ENCODE data around the gene MAGEA4.
"Not testable (repeated sequence)": the region's sequence is repeated elsewhere in the genome, so short reads cannot be mapped to it uniquely, and the experiment has no call there.

MAGEA4 gene, protein sequence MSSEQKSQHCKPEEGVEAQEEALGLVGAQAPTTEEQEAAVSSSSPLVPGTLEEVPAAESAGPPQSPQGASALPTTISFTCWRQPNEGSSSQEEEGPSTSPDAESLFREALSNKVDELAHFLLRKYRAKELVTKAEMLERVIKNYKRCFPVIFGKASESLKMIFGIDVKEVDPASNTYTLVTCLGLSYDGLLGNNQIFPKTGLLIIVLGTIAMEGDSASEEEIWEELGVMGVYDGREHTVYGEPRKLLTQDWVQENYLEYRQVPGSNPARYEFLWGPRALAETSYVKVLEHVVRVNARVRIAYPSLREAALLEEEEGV

DNA sequence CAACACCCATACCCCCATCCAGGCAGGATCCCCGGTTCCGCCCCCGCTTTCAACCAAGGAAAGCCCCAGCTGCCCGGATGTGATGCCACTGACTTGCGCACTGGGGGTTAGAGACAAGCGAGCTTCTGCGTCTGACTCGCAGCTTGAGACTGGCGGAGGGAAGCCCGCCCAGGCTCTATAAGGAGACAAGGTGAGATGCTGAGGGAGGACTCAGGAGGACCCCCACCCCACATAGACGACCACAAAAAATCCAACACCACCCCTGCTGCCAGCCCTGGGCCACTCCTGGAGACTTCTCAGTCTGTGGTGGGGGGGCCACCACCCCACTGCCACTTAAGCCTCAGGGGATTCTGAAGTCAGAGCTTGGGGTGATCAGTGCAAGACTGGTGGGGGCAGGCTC is at the start of gene MAGEA4:
Gene MAGEA4, plus strand, starts transcription at position 110 of the 400 bp plus-strand sequence. CDS start 10,776 bp downstream, outside the sequence.
- no peak for DNase-seq

DNA sequence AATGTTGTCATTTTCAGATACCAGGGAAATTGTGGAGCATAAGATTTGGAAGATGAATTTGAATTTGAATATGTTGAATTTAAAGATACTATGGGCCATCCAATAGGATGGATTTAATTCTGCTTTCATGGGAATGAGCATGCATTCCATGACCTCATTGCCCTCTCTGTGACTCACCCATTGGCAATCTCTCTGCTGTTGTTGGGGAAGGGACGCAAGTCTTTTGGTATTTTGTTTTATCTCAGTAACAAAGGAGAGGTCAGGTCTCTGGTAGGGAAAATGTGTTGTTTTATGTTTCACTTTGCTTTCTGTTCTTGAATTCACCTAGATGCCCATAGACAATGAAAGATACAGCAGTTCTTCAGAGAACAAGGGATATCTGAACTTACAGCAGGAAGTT is 42.1 kb upstream of the MAGEA4 start:
- DNase-seq: no peak

DNA sequence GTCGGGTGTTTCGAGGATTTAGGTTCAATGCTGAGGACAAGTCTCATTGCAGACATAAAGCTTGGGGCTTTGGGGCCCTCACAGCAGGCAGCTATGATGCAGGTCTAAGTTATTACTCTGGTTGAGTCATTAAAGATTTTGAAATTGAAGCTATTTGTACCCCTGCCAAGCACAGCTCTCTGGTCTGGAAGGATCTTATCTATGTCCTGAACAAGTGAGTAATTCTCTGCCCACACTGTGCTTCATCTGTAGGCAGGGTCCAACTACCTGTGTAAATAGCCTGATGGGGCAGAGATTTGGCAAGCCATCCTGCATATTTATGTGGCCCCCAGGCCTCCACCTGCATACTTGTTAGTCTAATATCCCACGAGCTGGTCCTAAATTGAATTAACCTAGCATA is 41.4 kb upstream of the MAGEA4 start:
- DNase-seq: no peak

DNA sequence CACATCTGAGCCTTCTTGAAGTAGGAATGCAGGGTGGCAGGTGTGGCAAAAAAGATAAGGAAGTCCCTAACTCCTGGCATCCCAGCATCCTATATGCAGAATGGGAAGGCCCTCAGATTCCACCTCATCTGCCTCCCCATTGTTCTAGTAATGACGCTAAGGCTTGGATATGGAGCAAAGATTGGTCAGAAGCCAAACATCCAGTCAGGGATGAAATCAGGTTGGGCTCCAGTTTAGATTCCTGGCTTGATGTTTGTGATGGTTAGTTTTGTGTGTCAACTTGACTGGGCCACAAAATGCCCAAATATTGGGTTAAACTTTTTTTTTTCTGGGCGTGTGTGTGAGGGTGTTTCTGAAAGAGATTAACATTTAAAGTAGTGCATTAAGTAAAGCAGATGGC is 39.6 kb upstream of the MAGEA4 start:
- DNase-seq: no peak

DNA sequence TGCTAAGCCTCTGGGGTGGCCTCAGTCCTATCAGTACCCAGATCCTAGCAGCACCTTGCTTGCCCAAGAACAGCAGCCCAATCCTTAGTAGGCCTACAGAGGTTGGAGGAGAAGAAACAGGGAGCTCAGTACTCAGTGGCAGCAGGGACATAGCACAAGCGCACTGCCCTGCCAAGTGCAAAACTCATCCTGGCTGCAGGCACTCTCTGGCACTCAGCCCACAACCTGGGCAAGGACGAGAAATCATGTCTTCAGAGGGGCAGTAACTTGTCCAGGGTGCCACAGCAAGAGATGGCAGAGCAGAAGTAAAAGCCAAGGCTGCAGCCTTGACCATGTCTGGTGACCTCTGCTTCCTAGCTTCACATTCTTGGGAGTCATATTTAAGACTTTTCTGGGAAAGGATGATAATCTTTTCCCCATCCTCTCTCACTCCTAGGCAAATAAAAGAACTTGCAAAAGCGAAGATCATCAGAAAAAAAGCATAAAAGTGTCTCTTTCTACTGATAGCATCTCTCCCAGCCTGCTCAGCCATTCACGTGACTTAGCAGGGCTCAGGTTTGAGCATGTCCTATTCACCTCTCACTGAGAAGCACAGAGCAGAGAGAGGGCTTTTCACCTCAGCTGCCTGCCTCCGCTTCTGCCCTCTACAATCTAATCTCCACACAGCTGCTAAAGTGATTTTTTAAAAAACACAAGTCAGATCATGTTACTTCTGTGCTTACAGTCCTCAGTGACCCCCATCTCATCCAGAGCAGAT is 37.2 kb upstream of the MAGEA4 start:
- DNase-seq: no peak

DNA sequence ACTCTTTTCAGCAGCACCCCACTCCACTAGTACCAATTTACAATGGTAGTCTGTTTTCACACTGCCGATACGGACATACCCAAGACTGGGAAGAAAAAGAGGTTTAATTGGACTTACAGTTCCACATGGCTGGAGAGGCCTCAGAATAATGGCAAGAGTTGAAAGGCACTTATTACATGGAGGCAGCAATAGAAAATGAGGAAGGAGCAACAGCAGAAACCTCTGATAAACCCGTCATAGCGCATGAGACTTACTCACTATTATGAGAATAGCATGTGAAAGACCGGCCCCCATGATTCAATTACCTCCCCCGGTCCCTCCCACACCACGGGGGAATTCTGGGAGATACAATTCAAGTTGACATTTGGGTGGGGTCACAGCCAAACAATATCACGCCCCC is 34.1 kb upstream of the MAGEA4 start:
- no peak for DNase-seq

DNA sequence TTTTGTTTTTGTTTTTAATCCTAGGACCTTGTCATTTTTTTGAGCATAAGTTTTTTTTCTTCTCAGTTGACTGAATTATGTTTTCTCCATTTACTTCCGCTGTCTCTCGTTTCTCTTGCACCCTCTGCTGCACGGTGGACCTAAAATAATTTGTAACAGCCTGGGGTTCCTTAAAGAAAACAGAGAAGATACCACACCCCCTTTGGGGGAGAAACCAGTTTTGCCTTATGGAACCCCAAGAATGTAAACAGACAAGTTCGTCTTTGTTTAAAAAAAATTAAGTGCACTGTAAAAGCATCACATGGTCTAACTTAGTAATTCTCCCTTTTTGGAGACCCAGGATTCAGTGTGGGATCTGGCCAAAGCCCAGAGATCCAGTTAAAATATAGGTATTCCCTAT is 32.8 kb upstream of the MAGEA4 start:
- DNase-seq: no peak

DNA sequence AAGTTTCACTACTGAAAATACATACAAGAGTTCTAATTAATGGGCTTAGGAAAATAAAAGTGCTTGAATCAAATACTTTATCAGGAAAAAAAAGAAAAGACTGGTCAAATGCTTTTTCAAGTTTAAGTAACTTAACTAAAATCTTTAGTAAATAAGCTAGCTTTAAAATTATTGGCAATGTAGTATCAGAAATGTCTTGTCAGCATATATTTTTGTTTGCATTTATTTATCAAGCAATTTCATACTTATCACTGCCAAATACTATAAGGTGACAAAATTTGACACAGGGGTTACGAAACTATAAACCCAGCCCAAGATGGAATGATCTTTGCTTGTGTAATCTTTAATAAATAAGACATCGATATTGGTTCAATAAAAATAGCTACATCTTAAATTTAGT is 31.8 kb upstream of the MAGEA4 start:
- no peak for DNase-seq

DNA sequence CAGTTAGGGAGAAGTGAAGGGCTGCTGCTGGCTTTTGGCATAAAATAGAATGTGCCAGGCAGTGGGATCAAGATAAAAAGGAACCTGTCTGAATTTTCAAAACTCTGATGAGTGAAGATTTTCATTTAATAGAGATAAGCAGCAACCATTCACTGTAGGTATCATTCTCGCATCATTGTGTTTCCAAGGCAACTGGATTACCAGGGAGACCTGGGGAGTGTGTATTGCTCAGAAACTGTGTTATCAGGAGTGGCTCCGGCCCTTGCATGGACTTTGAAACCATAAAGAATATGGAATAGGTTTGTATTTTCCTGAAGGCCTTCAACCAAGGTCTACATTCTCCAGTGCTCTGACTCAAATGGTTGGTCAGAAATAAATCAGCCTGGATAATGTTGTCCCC is 23.3 kb upstream of the MAGEA4 start:
- DNase-seq: no peak

DNA sequence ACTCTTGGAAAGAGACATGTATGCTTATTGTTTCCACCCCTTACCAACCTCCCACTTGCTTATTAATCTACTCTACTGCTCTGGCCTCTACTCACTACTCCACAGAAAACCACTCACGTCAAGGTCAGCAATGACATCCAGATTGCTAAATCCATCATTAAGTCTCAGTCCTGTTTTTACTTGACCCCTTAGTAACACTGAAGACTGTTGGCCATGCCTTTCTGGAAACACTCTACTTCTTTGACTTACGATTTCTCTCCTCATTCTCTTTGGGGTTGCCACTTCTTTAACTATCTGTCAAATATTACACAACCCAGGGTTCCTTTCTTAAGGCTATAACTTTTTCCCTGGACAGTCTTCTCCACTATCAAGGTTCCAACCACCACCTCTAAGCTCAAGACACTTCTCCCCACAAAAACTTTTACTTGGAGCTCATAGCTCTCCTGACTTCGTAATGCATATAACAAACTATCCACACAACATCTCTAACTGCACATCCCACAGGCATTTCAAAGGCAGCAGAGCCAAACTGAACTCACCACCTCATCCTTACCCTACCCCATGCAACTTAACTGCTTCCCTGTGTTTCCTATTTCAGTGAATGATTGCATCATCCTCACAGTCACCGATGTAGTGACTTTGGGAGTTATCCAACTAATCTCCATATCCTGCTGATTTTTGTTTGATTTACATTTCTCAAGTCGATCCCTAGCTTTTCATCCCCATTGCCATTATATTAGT is 15.8 kb upstream of the MAGEA4 start:
- no peak for DNase-seq

DNA sequence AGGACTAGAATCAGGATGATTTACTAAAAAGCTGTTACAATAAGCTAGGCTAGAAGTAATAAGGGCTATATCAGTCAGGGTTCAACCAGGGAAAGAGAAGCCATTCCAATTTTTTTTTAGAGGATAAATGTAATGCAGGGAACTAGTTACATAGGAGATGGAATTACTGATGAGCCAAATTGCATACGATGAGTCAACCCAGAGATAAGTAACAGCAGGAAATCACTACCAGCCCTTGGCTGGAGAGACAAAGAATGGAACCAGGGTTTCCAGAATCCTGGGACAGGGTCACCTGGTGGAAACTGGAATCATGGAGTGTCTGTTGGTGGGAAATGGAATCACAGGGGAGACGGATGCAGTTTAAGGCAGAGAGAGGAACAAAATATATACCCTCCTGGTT is 13.1 kb upstream of the MAGEA4 start:
- DNase-seq: no peak

DNA sequence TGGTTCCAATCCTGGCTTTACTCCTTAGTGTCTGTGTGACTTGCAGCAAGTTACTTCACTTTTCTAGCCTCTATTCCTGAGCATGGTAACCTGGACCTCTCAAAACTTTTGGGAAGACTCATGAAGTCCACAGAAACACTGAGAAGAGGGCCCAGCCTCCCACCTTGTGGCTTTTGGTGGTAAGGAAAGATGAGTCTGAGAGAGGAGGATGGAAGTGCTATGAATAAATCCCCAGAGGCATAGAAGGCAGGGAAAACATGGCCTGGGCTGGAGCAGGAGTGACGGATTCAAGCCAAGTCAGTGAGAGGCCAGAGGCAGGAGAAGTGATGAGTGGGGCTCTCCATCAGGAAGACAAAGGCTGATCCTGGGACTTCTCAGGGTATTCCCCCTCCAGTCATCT is 10.9 kb upstream of the MAGEA4 start:
- DNase-seq: no peak

DNA sequence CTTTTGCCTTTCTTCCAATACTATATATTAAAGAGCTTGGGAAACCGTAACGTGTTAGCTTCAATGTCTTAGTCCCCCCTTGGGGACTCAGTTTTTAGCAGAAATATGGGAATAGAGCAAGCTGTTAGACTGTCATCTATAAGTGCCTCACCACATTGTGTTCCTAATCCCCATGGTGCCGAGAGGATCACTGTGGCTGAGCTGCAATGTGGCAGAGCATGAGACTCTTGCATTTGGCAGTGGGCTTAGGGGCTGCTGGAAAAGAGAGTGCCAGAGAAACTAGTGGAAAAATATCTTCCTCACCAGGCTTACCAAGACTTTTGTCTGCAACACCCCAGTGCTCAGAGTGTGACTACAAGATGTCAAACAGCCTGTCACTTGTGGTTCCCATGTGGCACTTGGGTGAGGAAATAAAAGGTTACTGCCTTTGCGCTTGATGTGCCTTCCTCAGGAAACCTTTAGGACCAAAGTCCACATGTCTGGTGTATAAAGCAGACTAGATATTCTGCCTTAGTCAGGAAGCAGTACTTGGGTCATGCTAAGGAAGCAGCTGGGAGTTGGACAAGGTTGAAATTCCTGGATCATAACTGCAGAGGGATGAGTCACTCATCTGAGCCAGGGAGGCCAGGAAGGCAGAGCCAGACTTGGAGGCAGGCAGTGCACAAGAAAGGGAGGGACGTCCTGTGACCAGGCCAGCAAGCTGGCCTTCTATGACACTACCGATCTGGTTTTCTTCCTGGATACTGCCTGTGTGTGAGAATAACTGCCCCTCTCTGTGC is 9.7 kb upstream of the MAGEA4 start:
- DNase-seq: no peak

DNA sequence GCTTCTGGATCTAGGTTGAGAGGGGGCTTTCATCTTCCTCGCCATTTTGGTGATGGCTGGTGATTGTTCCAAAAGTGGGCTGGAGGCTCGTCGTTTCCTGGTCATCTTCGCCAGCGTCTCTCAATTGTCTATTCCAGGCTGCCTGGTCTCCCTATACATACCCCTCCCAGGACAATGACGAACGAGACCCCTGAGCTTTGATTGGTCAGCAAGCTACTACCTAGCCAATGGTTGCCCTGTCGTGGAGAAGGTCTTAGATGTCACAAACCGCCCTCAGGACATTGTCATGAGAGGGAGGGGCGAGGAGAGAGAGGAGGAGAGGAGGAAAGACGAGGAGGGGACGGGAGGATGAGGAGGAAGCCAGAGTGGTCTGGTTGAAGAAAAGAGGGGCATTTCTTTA is 7.7 kb upstream of the MAGEA4 start:
- DNase-seq: no peak

DNA sequence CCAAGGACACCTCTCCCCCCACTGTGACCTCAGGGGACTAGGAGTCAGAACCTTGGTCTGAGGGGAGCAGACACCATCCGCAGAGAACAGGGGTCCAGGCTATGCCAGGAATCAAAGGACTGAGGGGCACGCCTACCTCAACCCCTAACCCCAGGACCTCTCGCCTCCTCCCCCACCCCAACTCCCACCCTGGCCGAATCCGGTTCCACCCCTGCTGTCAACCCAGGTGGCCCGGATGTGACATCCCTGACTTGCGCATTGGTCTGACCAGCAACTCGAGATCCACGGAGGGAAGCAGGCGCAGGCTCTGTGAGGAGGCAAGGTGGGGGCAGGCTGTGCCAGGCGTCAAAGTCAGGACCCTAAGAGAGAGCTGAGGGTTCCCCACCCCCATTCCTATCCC is 468 bp upstream of the MAGEA4 start:
- DNase-seq: no peak

DNA sequence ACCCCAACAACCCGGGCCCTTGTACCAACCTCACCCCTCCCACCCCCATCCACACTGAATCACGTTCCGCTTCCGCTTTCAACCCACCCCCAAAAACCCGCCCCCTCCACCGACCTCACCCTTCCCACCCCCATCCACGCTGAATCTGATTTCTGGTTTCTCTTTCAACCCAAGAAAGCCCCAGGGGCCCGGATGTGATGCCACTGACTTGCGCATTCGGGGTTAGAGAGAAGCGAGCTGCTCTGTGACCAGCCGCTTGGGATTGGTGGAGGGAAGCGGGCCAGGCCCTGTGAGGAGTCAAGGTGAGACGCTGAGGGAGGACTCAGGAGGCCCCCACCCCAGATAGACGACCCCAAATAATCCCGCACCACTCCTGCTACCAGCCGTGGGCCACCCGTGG is 6.0 kb downstream of the MAGEA4 start:
- DNase-seq: not testable (repeated sequence)

DNA sequence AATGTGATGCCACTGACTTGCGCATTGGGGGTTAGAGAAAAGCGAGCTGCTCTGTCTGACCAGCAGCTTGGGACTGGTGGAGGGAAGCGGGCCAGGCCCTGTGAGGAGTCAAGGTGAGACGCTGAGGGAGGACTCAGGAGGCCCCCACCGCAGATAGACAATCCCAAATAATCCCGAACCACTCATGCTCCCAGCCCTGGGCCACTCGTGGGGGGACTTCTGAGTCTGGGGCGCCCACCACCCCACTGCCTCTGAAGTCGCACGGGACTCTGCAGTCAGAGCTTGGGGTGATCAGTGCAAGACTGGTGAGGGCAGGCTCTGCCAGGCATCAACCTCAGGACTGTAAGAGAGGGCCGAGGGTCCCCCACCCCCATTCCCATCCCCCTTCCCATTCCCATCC is 6.9 kb downstream of the MAGEA4 start:
- DNase-seq: no peak

DNA sequence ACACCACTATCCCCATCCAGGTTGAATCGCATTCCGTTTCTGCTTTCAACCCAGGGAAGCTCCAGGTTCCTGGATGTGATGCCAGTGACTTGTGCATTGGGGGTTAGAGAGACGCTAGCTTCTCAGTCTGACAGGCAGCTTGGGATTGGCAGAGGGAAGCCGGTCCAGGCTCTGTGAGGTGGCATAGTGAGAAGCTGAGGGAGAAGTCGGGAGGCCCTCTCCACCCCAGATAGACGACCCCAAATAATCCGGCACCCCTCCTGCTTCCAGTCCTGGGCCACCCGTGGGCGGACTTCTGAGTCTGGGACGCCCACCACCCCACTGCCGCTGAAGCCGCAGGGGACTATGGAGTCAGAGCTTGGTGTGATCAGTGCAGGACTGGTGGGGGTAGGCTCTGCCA is 7.4 kb downstream of the MAGEA4 start:
- no peak for DNase-seq

DNA sequence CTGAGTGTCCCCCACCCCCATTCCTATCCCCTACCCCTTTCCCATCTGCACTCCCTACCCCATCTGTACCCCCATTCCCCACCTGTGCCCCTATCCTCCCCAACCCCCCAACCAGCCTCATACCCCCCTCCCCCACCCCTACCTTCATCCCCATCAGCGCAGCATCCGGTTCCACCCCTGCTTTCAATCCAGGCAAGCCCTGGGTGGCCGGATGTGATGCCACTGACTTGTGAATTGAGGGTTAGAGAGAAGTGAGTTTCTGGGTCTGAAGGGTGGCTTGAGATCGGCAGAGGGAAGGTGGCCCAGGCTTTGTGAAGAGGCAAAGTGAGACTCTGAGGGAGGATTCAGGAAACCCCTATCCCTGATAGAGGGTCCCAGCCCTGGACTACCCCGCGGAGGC is 7.8 kb downstream of the MAGEA4 start:
- DNase-seq: no peak

DNA sequence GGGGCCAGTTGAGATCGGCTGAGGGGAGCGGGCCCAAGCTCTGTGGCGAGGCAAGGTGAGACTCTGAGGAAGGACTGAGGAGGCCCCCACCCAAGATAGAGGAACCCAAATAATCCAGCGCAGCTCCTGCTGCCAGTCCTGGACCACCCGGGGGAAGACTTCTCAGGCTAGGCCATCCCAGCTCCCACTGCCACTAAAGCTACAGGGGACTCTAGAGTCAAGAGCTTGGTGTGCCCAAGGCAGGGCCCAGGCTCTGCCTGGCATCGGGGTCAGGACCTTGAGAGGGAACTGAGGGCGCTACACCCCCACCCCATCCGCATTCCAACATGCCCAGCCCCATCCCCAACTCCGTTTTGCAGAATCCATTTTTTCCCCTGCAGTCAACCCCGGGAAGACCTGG is 8.6 kb downstream of the MAGEA4 start:
- DNase-seq: no peak

DNA sequence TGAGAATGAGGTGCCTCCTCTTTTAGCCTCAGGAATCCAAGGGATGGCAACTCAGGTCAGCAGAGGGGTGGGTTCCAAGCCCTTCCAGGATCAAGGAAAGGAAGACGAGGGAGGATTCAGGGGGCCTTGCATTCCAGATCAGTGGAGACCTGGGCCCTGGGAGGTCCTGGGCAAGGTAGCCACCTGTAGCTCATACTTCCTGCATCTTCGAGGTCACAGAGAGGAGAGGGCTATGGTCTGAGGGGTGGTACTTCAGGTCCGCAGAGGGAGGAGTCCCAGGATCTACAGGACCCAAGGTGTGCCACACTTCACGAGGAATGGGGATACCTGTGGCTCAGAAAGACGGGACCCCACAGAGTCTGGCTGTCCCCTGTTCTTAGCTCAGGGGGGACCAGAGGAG is 9.2 kb downstream of the MAGEA4 start:
- no peak for DNase-seq

DNA sequence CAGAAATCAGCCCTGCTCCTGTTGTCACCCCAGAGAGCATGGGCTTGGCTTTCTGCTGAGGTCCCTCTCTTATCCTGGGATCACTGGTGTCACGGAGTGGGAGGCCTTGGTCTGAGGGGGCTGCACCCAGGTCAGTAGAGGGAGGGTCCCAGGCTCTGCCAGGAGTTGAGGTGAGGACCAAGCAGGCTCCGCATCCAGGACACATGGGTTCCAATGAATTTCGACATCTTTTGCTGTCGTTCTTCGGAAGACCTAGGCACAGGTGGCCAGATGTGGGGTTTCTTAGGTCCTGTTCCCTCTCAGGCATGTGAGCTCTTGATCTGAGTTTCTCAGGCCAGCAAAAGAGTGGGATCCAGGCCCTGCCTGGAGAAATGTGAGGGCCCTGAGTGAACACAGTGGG is 10.0 kb downstream of the MAGEA4 start:
- DNase-seq: no peak
